MCF 10A (cell line): ENCODE data around the gene MAPKAPK2. TPM values are rescaled to one million over a fixed set of nuclear protein-coding genes. Genes with fewer than 3 reads are reported as not detected.

ENCODE experiments used
- BruUV-seq: library from RNA; stranded (reverse); fragments of 400-500 nt; replicated peaks from 2 replicates; lab custom pipeline; 2021; lab: Mats Ljungman, UMichigan
- CTCF ChIA-PET: fragments of 300-600 bp; sonication (Branson Sonifier 250); formaldehyde crosslinking; extraction: SDS; loops from one replicate; lab custom pipeline; 2021; ENCODE audit warnings: antibody characterized with exemption, inconsistent platforms; lab: Yijun Ruan, JAX
- POLR2A ChIA-PET: fragments of 300-600, 350-650 bp; sonication (Branson Sonifier 250); formaldehyde crosslinking; extraction: SDS; loops from one replicate; lab custom pipeline; 2020; ENCODE audit warnings: antibody characterized with exemption, inconsistent platforms; lab: Yijun Ruan, JAX
- DNase-seq: peaks from one replicate; pipeline ENCODE4 v3.0.0-alpha.2; 2018; ENCODE audit not compliant: unreplicated experiment
- H3K27ac Mint-ChIP-seq: one replicate; pipeline ENCODE4 v1.8.0; 2022; ENCODE audit warnings: mild to moderate bottlenecking, low read depth, mixed read lengths; ENCODE audit not compliant: unreplicated experiment
- H3K27me3 Mint-ChIP-seq: one replicate; pipeline ENCODE4 v1.8.0; 2022; ENCODE audit warnings: mixed read lengths; ENCODE audit not compliant: insufficient read depth, unreplicated experiment
- H3K36me3 Mint-ChIP-seq: one replicate; pipeline ENCODE4 v1.8.0; 2022; ENCODE audit warnings: mild to moderate bottlenecking, moderate library complexity, mixed read lengths; ENCODE audit not compliant: insufficient read depth, unreplicated experiment
- H3K4me1 Mint-ChIP-seq: one replicate; pipeline ENCODE4 v1.8.0; 2022; ENCODE audit warnings: mixed read lengths; ENCODE audit not compliant: insufficient read depth, unreplicated experiment
- H3K4me3 Mint-ChIP-seq: one replicate; pipeline ENCODE4 v1.8.0; 2022; ENCODE audit warnings: mild to moderate bottlenecking, moderate library complexity, mixed read lengths; ENCODE audit not compliant: unreplicated experiment
- H3K9me3 Mint-ChIP-seq: one replicate; pipeline ENCODE4 v1.8.0; 2022; ENCODE audit warnings: mixed read lengths; ENCODE audit not compliant: unreplicated experiment
- CTCF ChIP-seq: fragments of 200-600 bp; IDR thresholded peaks from one replicate; pipeline ENCODE4 v1.8.0; 2022; ENCODE audit warnings: antibody characterized with exemption, mild to moderate bottlenecking; ENCODE audit not compliant: unreplicated experiment
- intact Hi-C: fragments of 100-400 bp; cut with micrococcal nuclease; formaldehyde crosslinking; loops from 2 replicates; pipeline ENCODE4 v1.14.1; 2022
- total RNA-seq: library from RNA; stranded (reverse); gene quantifications from 2 replicates; pipeline ENCODE4 v1.2.3, GENCODE V29; 2022

MAPKAPK2 gene
- total RNA-seq, 1 experiment from 2014 or later = 142 TPM

GRCh38 chr1:206704226-206704625 lies 19.5 kb downstream of the MAPKAPK2 start:
- H3K9me3 Mint-ChIP-seq = no peaks in the 10 kb centered on the region
- DNase-seq = no peak
- no TSS peak for BruUV-seq
- H3K4me1 Mint-ChIP-seq = peaks cover 67% of the 10 kb centered on the region
- no peaks in the 10 kb centered on the region for H3K27me3 Mint-ChIP-seq
- CTCF ChIA-PET = interaction anchor here (0.6 to 2.5 kb wide), 11 partner anchors 10 to 372 kb away, joined by 3 to 14 read pairs (median 5); no protein-coding TSS in a partner anchor
- H3K36me3 Mint-ChIP-seq = peaks cover 15% of the 10 kb centered on the region
- intact Hi-C loops = no loop called here
- no peak for TF ChIP-seq CTCF
- H3K4me3 Mint-ChIP-seq = no peak overlapping the region
- POLR2A ChIA-PET = interaction anchor here (0.6 to 16.1 kb wide), 4 partner anchors 9 to 1023 kb away, joined by 3 to 229 read pairs (median 4); partner anchors contain the start of gene MAPKAPK2
- H3K27ac Mint-ChIP-seq = no peak overlapping the region

GRCh38 chr1:206705191-206705590 lies 20.5 kb downstream of the MAPKAPK2 start:
- no peaks in the 10 kb centered on the region for H3K27me3 Mint-ChIP-seq
- H3K27ac Mint-ChIP-seq = peak overlapping the region; percentile 28
- BruUV-seq = no TSS peak
- POLR2A ChIA-PET = interaction anchor here (0.6 to 16.1 kb wide), 6 partner anchors 8 to 1024 kb away, joined by 3 to 229 read pairs (median 4); partner anchors contain the start of gene MAPKAPK2
- H3K36me3 Mint-ChIP-seq = peaks cover 16% of the 10 kb centered on the region
- no peaks in the 10 kb centered on the region for H3K9me3 Mint-ChIP-seq
- intact Hi-C loops = no loop called here
- CTCF ChIA-PET = interaction anchor here (0.7 to 2.5 kb wide), 16 partner anchors 9 to 214 kb away, joined by 3 to 14 read pairs (median 4); partner anchors contain the start of gene IL20
- H3K4me3 Mint-ChIP-seq = no peak overlapping the region
- no peak for DNase-seq
- no peak for TF ChIP-seq CTCF
- peaks cover 67% of the 10 kb centered on the region for H3K4me1 Mint-ChIP-seq

GRCh38 chr1:206705726-206706297 lies 21.1 kb downstream of the MAPKAPK2 start:
- ChIA-PET CTCF (interaction anchor here (0.7 to 2.5 kb wide), 16 partner anchors 8 to 214 kb away, joined by 3 to 14 read pairs (median 4); partner anchors contain the start of gene IL20), POLR2A (interaction anchor here (1.2 to 16.1 kb wide), 4 partner anchors 10 to 31 kb away, joined by 3 to 229 read pairs (median 6); partner anchors contain the start of gene MAPKAPK2)
- Mint-ChIP-seq H3K4me1 (peaks cover 66% of the 10 kb centered on the region), H3K4me3 (no peak overlapping the region), H3K36me3 (peaks cover 20% of the 10 kb centered on the region), H3K9me3 (no peaks in the 10 kb centered on the region), H3K27me3 (no peaks in the 10 kb centered on the region), H3K27ac (peak overlapping the region; percentile 28)
- DNase-seq = no peak
- no TSS peak for BruUV-seq
- no peak for TF ChIP-seq CTCF
- intact Hi-C loops = no loop called here

GRCh38 chr1:206706298-206706791 lies 21.6 kb downstream of the MAPKAPK2 start:
- Mint-ChIP-seq H3K27ac (no peak overlapping the region), H3K36me3 (peaks cover 16% of the 10 kb centered on the region), H3K4me1 (peaks cover 61% of the 10 kb centered on the region), H3K4me3 (no peak overlapping the region), H3K9me3 (no peaks in the 10 kb centered on the region), H3K27me3 (no peaks in the 10 kb centered on the region)
- DNase-seq = no peak
- intact Hi-C loops = no loop called here
- BruUV-seq = no TSS peak
- POLR2A ChIA-PET = interaction anchor here (1.2 to 16.1 kb wide), 3 partner anchors 10 to 18 kb away, joined by 3 to 229 read pairs (median 7); partner anchors contain the start of gene MAPKAPK2
- no peak for TF ChIP-seq CTCF
- CTCF ChIA-PET = interaction anchor here (0.7 to 2.5 kb wide), 8 partner anchors 8 to 336 kb away, joined by 3 to 14 read pairs (median 6); no protein-coding TSS in a partner anchor
